HFF-Myc (cell line): Measurements from ENCODE around the gene PBX3.

Source experiments
- DNase-seq: peaks from one replicate; pipeline ENCODE4 v3.0.0-alpha.2; 2011; ENCODE audit warnings: low read depth; ENCODE audit errors: extremely low read depth
- H3K4me3 ChIP-seq: replicated peaks from 2 replicates; pipeline ENCODE4 v1.5.1; 2011; ENCODE audit warnings: low read depth, mild to moderate bottlenecking, control low read depth, low read length
- TF ChIP-seq, protein P1 (sequence below): IDR thresholded peaks from 2 replicates; pipeline ENCODE4 v1.5.1; 2012; ENCODE audit warnings: mild to moderate bottlenecking, low read depth, low read length, control low read depth; ENCODE audit errors: missing control alignments

The PBX3 gene

DNA sequence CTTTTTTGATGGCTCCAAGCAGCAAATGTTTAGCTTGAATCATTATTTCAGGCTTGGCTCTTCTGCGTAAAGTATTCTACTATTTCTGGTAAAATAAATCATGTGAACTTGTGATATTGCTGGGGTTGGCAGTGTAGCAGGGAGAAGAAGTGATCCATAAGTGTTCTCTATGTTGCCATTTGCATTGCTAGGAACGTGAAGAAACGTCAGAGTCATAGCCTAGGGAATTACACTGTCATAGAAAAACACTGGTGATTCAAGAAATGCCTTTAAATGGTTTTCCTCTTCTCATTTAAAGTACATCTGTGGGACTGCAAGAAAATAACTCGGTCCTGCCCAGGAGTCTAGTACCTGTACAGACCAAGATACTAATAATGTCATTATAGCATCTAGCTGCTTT, 162.3 kb downstream of the PBX3 start:
- no peak overlapping the region for H3K4me3 ChIP-seq
- TF ChIP-seq, protein P1, sequence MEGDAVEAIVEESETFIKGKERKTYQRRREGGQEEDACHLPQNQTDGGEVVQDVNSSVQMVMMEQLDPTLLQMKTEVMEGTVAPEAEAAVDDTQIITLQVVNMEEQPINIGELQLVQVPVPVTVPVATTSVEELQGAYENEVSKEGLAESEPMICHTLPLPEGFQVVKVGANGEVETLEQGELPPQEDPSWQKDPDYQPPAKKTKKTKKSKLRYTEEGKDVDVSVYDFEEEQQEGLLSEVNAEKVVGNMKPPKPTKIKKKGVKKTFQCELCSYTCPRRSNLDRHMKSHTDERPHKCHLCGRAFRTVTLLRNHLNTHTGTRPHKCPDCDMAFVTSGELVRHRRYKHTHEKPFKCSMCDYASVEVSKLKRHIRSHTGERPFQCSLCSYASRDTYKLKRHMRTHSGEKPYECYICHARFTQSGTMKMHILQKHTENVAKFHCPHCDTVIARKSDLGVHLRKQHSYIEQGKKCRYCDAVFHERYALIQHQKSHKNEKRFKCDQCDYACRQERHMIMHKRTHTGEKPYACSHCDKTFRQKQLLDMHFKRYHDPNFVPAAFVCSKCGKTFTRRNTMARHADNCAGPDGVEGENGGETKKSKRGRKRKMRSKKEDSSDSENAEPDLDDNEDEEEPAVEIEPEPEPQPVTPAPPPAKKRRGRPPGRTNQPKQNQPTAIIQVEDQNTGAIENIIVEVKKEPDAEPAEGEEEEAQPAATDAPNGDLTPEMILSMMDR, result no peak
- no peak for DNase-seq

DNA sequence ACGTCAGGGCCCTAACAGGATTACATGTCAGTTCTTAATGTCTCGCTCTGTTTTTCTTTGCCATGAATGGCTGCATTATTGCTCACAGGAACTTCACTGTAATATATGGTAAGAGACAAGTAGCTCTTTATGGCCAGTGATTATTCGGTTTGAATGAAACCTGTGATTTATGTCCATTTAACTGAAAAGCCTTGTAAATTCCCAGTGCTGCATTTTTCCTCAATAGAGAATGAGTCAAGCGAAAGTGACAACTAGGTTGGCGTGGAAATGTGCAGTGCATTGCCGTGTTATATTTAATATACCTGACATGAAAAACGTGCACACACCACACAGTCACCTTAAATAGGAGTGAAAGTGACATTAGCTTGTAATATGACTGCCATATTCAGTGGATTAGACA, 163.1 kb downstream of the PBX3 start:
- TF ChIP-seq, protein P1, result no peak
- DNase-seq, result no peak
- no peak overlapping the region for H3K4me3 ChIP-seq

DNA sequence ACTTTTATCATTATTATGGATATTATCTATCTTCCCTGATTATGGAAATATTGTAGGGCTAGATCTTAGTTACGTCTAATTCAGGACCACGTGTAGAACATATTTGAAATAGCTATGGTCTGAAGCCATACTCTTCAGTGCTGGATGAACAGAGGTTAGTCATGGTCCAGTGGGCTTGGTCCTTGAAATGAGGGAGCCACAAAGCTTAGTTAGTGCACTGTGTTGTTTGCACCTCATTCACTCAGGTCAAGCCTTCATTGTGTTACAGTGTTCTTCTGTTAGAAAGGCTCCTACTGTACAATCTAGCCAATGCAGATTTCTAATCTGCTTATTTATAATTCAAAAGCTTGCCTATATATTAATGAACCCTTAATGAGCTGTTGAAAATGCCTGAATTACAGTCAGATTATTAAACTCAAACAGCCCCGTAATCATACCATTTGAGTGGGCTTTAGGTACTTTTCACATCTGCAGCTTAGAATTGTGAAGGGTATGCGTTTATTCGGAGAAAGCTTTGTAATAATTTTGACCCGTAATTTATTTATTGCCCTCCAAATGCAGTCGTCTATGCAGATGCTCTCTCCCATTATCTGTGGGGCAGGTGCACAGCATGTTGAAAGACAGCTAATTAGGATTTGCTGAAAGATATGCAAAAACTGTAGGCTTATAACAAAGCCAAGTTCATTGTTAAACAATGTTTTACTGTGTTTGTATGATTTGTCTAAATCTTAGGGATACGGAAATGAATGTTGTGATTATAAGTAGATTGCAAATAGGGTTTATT, 164.9 kb downstream of the PBX3 start:
- H3K4me3 ChIP-seq, result no peak overlapping the region
- DNase-seq, result no peak
- TF ChIP-seq, protein P1, result no peak

DNA sequence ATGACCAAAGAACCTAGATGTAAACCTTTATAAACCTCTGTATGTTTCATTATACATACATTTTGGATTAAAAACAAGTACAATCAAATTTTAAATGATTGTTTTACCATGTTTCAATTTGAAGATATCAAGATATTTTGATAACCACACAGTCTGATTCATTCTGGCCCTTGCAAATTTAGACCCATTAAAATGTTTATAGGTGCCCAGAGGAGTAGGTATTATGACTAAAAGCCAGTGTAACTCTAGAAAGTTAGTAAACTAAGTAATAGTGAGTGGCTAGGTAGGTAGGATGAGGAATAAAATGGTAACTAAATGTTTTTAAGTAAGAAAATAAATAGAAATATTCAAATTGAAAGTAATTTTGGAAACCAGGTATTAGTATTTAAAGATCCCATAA, 165.5 kb downstream of the PBX3 start:
- no peak overlapping the region for H3K4me3 ChIP-seq
- DNase-seq, result no peak
- TF ChIP-seq, protein P1, result no peak

DNA sequence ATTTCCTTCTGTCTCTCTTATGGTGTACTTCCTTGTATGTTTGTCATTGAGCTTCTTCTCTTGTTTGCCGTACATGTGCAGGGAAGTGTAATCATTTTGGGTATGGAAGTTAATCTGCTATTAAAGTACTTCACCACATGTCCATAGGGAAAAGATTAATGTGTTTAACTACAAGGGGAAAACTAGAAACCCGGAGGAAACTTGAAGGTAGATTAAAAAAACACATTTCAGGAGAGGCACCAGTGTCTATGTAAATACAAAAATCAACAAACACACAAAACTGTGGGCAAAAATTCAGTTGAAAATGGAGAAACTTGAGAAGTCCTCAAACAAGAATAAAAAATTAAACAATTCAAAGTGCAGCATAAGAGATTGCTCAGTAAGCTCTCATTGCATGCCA, 166.4 kb downstream of the PBX3 start:
- DNase-seq, result no peak
- TF ChIP-seq, protein P1, result no peak
- no peak overlapping the region for H3K4me3 ChIP-seq

DNA sequence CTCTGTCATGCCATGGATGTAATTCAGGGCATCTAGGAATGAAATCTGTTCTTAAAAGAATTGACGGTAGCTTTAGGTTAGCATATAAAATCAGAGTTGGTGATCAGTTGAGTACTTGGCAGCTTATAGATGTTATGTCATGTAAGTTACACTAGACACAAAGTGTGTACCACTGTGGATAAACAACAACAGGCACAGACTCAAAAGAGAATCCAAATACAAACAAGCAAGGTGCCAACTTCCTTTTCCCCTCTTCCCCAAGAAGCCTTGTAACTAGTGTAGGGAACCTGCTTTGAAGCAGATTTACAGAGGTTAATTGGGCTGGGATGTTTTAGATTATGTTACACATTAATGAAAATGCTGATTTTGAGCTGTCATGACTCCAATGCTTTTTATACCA, 167.2 kb downstream of the PBX3 start:
- no peak overlapping the region for H3K4me3 ChIP-seq
- TF ChIP-seq, protein P1, result no peak
- no peak for DNase-seq

DNA sequence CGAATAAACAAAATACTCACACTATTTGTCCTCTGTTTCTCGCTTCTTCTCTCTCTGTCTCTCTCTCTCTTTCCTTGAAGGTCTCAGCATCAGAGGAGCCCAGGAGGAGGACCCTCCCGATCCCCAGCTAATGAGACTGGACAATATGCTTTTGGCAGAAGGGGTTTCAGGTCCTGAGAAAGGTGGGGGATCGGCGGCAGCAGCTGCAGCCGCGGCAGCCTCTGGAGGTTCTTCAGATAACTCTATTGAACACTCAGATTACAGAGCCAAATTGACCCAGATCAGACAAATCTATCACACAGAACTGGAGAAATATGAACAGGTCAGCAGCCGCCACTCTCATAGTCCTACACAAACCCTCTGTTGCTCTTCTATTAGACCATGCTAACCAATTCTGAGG, 168.4 kb downstream of the PBX3 start:
- no peak for DNase-seq
- no peak overlapping the region for H3K4me3 ChIP-seq
- TF ChIP-seq, protein P1, result no peak
